ENCODE data around the gene AUP1. TPM values are rescaled to one million over a fixed set of nuclear protein-coding genes. Genes with fewer than 3 reads are reported as not detected.

Gene AUP1
- total and polyA plus RNA-seq, 10 of the 15 experiments (the other 5 are each of a cell fraction or from before 2014, with no cell fraction given): 39.1 to 215 (median 138) TPM

DNA sequence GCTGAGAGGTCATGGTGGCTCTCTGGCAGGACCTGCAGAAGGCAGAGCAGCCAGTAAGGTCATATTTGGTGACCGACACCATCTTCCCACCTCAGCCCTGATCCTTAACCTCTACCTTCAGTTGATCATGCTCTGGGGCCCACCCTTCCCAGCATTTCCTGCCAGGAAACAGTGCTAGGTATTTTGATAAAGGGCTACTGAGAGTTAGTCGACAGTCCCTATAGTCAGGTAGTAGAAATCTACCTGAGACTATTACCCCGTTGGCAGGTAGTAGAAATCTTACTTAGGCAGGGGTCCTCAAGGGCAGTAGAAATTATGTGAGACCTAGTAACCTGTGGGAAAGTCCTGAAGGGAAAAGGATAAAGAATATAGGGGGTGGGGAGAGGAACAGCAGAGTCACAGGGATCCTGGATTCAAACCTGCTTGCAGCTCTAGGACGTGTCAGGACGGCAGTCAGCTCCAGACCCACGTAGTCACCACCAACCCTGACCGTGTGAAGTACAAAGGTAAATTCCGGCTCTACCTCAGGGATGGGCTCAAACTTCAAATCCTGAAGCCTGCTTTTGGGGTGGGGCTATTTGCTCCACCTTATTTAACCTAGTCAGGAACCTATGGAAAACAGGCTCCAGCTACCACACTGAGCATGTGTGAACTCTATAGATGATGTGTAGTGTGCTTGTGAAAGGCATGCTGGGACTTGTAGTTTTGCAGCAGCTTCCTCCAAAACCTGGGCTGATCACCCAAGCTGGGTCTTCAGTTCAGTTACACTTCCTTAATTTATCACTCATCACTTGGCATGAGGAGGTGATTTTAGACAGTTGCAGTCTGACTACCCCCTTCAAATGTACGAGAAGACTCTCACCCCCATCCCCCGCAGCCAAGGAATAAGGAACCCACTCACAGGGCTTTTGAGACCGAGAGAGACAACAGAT, 3.5 kb downstream of the AUP1 start, which contains the start of gene DQX1:
TSS of gene DQX1 (minus strand) at position 515 of the 932 bp plus-strand sequence. CDS start at position 13, 502 bp downstream.
- H2AFZ ChIP-seq (ENCODE audit: control insufficient read depth, low read depth, low read length): no peak within 1 kb of the TSS
- H3K4me1 ChIP-seq (ENCODE audit: control insufficient read depth, insufficient read depth, low read length): peaks cover 22% of the 10 kb centered on the region
- H3K4me2 ChIP-seq (ENCODE audit: control insufficient read depth, insufficient read depth): peak within 1 kb of the TSS; percentile 46
- H3K9ac ChIP-seq (ENCODE audit: control insufficient read depth, insufficient read depth, low read length): no peak within 1 kb of the TSS
- H3K79me2 ChIP-seq (ENCODE audit: control insufficient read depth, insufficient read depth, low read length): peaks cover 38% of the 10 kb centered on the region
- in situ Hi-C loops (cut with MboI) (no loop called here), intact Hi-C loops (cut with micrococcal nuclease; ENCODE audit: unreplicated experiment) (no loop called here)
- TF ChIP-seq CREM (IDR thresholded peaks at IDR 0.05; ENCODE audit: low read depth): peak; percentile 43; the same call in 1 of the 2 replicates
- TF ChIP-seq POLR2A (IDR thresholded peaks at IDR 0.05; ENCODE audit: low read depth, low read length): peak; percentile 44; the same call in 1 of the 2 replicates
- TF ChIP-seq POLR2AphosphoS5 (IDR thresholded peaks at IDR 0.05; ENCODE audit: low read length): peak; percentile 72
- no peak for TF ChIP-seq TAF1 (IDR thresholded peaks at IDR 0.05; ENCODE audit: borderline replicate concordance, low read depth, low read length)
- TF ChIP-seq, protein P1, sequence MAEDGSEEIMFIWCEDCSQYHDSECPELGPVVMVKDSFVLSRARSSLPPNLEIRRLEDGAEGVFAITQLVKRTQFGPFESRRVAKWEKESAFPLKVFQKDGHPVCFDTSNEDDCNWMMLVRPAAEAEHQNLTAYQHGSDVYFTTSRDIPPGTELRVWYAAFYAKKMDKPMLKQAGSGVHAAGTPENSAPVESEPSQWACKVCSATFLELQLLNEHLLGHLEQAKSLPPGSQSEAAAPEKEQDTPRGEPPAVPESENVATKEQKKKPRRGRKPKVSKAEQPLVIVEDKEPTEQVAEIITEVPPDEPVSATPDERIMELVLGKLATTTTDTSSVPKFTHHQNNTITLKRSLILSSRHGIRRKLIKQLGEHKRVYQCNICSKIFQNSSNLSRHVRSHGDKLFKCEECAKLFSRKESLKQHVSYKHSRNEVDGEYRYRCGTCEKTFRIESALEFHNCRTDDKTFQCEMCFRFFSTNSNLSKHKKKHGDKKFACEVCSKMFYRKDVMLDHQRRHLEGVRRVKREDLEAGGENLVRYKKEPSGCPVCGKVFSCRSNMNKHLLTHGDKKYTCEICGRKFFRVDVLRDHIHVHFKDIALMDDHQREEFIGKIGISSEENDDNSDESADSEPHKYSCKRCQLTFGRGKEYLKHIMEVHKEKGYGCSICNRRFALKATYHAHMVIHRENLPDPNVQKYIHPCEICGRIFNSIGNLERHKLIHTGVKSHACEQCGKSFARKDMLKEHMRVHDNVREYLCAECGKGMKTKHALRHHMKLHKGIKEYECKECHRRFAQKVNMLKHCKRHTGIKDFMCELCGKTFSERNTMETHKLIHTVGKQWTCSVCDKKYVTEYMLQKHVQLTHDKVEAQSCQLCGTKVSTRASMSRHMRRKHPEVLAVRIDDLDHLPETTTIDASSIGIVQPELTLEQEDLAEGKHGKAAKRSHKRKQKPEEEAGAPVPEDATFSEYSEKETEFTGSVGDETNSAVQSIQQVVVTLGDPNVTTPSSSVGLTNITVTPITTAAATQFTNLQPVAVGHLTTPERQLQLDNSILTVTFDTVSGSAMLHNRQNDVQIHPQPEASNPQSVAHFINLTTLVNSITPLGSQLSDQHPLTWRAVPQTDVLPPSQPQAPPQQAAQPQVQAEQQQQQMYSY (CRISPR knock-in tag; IDR thresholded peaks at IDR 0.05): no peak
- peak; percentile 63 for TF ChIP-seq ATF7 (IDR thresholded peaks at IDR 0.05; ENCODE audit: low read depth)
- TF ChIP-seq NR2C1 (IDR thresholded peaks at IDR 0.05): peak; percentile 69
- TF ChIP-seq SMAD5 (IDR thresholded peaks at IDR 0.05; ENCODE audit: low read depth): peak; percentile 35; the same call in 1 of the 2 replicates
- TF ChIP-seq, protein P2, sequence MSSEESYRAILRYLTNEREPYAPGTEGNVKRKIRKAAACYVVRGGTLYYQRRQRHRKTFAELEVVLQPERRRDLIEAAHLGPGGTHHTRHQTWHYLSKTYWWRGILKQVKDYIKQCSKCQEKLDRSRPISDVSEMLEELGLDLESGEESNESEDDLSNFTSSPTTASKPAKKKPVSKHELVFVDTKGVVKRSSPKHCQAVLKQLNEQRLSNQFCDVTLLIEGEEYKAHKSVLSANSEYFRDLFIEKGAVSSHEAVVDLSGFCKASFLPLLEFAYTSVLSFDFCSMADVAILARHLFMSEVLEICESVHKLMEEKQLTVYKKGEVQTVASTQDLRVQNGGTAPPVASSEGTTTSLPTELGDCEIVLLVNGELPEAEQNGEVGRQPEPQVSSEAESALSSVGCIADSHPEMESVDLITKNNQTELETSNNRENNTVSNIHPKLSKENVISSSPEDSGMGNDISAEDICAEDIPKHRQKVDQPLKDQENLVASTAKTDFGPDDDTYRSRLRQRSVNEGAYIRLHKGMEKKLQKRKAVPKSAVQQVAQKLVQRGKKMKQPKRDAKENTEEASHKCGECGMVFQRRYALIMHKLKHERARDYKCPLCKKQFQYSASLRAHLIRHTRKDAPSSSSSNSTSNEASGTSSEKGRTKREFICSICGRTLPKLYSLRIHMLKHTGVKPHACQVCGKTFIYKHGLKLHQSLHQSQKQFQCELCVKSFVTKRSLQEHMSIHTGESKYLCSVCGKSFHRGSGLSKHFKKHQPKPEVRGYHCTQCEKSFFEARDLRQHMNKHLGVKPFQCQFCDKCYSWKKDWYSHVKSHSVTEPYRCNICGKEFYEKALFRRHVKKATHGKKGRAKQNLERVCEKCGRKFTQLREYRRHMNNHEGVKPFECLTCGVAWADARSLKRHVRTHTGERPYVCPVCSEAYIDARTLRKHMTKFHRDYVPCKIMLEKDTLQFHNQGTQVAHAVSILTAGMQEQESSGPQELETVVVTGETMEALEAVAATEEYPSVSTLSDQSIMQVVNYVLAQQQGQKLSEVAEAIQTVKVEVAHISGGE (CRISPR knock-in tag; IDR thresholded peaks at IDR 0.05): no peak
- TF ChIP-seq YY1 (IDR thresholded peaks at IDR 0.05; ENCODE audit: low read depth, low read length): 0 out of 2 replicates have a peak, but pooled peaks have one; percentile 4
- peak; percentile 82 for TF ChIP-seq HCFC1 (IDR thresholded peaks at IDR 0.05; ENCODE audit: low read length)
- 0 out of 2 replicates have a peak, but pooled peaks have one; percentile 8 for TF ChIP-seq NRF1 (conservative IDR thresholded peaks at IDR 0.05; ENCODE audit: low read depth, low read length)
- TF ChIP-seq SIX5 (IDR thresholded peaks at IDR 0.05; ENCODE audit: low read depth, low read length, severe bottlenecking): peak; percentile 85
- TF ChIP-seq SPI1 (IDR thresholded peaks at IDR 0.05; ENCODE audit: borderline replicate concordance, insufficient read depth, low read depth, low read length): peak; percentile 88
- FAIRE-seq: peak; percentile 97
- H3K27me3 ChIP-seq (replicated peaks in 1 of 2; ENCODE audit: control insufficient read depth in 2 of 2, insufficient read depth in 2 of 2, low read length in 1 of 2): no peaks in the 10 kb centered on the region
- no peaks in the 10 kb centered on the region for H4K20me1 ChIP-seq (ENCODE audit: control insufficient read depth, insufficient read depth)
- peak; percentile 5 for ATAC-seq
- ChIA-PET RAD21 (ENCODE audit: unreplicated experiment) (interaction anchor here (1.1 to 7.5 kb wide), 3 partner anchors 43 to 92 kb away, joined by 3 to 158 read pairs (median 7); partner anchors contain the start of genes CCDC142 and TTC31), SMC1A (ENCODE audit: uncharacterized antibody, unreplicated experiment) (interaction anchor here (0.9 to 9.9 kb wide), 5 partner anchors 18 to 61 kb away, joined by 3 to 208 read pairs (median 7); partner anchors contain the start of gene PCGF1), CTCF (interaction anchor here (1.1 to 10.4 kb wide), 6 partner anchors 20 to 61 kb away, joined by 4 to 226 read pairs (median 51); partner anchors contain the start of genes CCDC142, PCGF1 and TTC31), POLR2A (interaction anchor here (0.7 to 2.6 kb wide), 6 partner anchors 18 to 60 kb away, joined by 4 to 10 read pairs (median 4); partner anchors contain the start of gene PCGF1)
- 64% methylated on average over 11 of the region's 11 CpGs for WGBS (ENCODE audit: insufficient coverage, insufficient replicate concordance, low lambda C conversion rate, missing lambda C conversion rate)
- peaks cover 12 to 17% of the 10 kb centered on the region in 2 experiments for H3K36me3 ChIP-seq (ENCODE audit: control insufficient read depth in 2 of 2, insufficient read depth in 2 of 2, low read length in 1 of 2)
- no peaks in the 10 kb centered on the region for H3K9me3 ChIP-seq (replicated peaks; ENCODE audit: control insufficient read depth, insufficient read depth, low read length)
- BruUV-seq (replicated peaks): no TSS peak
- H3K4me3 ChIP-seq: no peak within 1 kb of the TSS
- DNase-seq (ENCODE audit: low read depth, low spot score): peak; percentile 49
- H3K27ac ChIP-seq (ENCODE audit: control insufficient read depth, insufficient read depth): no peak within 1 kb of the TSS

All from GM12878 (cell line).